Suprapubic skin (tissue), 3 donors: ENCODE results near the gene HHAT.

Experiments used
- POLR2AphosphoS5 ChIP-seq, 3 donors: sonication (generic); formaldehyde crosslinking; IDR thresholded peaks; one replicate each; pipeline ENCODE4 v1.6.1; 2017; ENCODE audit warnings: antibody characterized with exemption in 3 of 3
- TF ChIP-seq, protein P1 (sequence below), 2 donors: fragments of 200-600 bp in 1 of 2; fragments of 450-650 bp in 1 of 2; sonication (generic) in 1 of 2; IDR thresholded peaks; one replicate each; pipeline ENCODE4 v1.5.1; 2016 to 2019; ENCODE audit warnings: antibody characterized with exemption in 2 of 2, mild to moderate bottlenecking in 1 of 2, moderate library complexity in 1 of 2

DNA sequence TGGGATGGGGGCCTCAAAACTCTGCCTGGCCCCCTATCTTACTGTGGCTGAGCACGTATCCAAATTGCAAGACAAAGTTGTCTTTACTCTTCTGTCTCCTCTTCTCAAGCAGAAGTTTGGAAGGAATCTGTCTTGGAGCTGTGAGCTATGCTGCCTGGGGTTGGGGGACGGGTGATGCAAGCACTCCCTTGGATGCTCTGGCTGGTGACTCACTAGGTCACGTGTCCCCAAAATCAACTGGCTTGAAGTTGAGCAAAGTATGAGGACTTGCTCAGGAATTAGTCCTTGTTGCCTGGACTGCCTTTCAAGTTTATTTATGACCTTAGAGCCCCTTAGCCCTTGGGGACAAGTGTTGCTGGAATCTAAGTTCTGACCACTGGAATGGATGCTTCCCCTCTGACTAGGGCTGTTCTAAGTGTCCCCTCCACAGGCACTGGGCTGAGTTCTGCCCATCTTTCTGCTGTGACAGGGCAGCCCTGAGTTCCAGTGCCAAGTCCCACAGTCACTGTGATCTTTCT, 269.5 kb downstream of the HHAT start:
- TF ChIP-seq, protein P1, sequence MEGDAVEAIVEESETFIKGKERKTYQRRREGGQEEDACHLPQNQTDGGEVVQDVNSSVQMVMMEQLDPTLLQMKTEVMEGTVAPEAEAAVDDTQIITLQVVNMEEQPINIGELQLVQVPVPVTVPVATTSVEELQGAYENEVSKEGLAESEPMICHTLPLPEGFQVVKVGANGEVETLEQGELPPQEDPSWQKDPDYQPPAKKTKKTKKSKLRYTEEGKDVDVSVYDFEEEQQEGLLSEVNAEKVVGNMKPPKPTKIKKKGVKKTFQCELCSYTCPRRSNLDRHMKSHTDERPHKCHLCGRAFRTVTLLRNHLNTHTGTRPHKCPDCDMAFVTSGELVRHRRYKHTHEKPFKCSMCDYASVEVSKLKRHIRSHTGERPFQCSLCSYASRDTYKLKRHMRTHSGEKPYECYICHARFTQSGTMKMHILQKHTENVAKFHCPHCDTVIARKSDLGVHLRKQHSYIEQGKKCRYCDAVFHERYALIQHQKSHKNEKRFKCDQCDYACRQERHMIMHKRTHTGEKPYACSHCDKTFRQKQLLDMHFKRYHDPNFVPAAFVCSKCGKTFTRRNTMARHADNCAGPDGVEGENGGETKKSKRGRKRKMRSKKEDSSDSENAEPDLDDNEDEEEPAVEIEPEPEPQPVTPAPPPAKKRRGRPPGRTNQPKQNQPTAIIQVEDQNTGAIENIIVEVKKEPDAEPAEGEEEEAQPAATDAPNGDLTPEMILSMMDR (IDR thresholded peaks at IDR 0.05), result no peak
- no peak for TF ChIP-seq POLR2AphosphoS5 (IDR thresholded peaks at IDR 0.05)
